Dedifferentiated amniotic fluid mesenchymal stem cell (primary cell): ENCODE measurements around the gene BIRC2.
"Not testable (repeated sequence)": the region's sequence is repeated elsewhere in the genome, so short reads cannot be mapped to it uniquely, and the experiment has no call there.

Experiments
- DNase-seq: peaks from one replicate; pipeline ENCODE4 v3.0.0-alpha.2; 2016; ENCODE audit errors: extremely low spot score

Gene BIRC2

DNA sequence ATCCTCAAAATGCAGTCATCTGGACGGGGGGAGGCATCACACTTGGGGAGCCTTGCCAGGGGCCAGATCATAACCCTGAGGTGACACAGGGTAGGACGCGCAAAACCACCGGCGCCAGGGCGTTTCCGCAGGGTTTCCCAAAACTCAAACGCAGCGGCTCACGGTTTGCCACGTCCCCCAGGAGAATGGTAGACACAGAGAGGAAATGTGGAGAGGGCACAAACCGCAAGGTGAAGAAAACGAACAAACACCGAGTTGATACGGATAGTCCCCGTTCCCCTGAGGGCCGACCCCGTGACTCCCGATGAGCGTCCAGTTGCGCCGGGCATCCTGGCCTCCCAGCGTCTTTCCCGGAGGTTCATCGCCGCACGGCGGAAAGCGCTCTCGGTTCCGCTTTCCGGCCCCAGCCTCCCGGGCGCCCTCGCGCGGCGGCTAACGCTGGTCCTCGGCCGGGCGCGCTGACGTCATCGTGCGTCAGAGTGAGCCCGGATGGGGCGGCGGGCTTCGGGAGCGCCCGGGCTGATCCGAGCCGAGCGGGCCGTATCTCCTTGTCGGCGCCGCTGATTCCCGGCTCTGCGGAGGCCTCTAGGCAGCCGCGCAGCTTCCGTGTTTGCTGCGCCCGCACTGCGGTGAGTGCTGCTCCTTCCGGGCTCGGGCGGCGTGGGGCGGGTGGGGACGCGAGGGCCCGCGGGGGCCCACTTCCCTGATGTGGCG is at the start of gene BIRC2:
TSS of gene BIRC2 (plus strand) at position 467 of the 714 bp plus-strand sequence. CDS start 2,641 bp downstream, outside the sequence.
- DNase-seq = peak; percentile 86

GRCh38 chr11:102300837-102301236 is 46.2 kb upstream of the BIRC2 start:
- not testable (repeated sequence) for DNase-seq

DNA sequence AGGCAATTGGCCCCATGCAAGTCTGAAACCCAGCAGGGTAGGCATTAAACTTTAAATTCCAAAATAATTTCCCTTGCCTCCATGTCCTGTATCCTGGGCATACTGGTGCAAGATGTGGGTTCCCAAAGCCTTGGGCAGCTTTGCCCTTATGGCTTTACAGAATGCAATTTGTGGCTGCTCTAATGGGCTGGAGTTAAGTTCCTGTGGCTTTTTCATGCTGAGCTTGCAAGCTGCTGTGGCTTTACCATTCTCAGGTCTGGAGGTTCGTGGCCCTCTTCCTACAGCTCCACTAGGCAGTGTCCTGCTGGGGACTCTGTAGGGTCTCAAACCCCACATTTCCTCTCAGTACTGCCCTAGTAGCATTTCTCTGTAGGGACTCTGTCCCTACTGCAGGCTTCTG is 44.8 kb upstream of the BIRC2 start:
- no peak for DNase-seq

DNA sequence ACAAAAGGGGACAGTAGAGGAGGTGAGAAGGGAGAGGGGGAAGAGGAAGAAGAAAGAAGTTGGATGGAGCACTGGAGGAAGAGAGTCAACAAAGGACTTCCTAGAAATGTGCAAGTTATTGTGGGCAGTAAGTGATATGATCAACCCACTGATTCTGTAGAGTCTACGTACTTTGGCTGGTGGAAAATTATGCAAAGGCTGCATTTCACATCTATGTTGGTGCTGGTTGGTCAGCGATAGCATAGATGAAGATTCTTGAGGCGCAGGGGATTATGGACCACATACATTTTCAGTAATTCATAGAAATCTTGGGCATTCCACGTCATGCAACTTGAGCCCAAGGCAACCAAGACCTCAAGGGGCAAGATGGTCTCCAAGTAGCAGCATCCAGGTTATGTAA is 42.3 kb upstream of the BIRC2 start:
- no peak for DNase-seq

DNA sequence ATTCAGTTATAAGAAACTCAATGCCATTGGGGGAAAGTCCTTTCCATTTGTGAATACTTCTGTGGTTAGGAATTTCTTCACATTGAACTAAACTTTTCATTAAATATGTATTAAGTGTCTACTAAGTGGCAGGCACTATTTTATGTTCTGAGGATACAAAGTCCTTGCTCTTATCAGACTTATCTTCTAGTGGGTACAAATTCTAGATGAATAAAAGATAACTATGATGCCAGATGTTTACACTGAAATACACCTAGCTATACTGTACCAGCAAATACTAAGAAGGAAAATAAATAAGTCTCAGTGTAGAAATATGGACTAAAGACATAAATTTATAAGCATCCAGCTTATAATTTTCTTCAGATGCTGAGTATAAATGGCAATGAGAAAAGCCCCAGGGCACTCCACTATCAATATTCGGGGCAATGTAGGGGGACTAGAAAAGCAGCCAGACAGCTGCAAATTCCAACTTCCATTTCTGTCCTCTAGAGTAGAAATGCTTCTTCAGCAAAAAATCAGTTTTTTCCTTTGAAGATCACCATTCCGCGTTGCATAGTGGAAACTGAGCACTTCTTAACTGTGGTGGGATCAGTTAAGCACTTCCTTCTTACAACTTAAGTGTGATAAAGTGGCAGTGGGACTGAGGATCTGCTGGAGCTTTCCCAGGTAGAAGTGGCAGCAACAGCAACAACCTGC is 41.5 kb upstream of the BIRC2 start:
- DNase-seq = no peak

GRCh38 chr11:102306048-102306597 is 40.9 kb upstream of the BIRC2 start:
- DNase-seq = no peak

- DNase-seq = no peak
Observed at GRCh38 chr11:102306817-102307726, 39.9 kb upstream of the BIRC2 start.

DNA sequence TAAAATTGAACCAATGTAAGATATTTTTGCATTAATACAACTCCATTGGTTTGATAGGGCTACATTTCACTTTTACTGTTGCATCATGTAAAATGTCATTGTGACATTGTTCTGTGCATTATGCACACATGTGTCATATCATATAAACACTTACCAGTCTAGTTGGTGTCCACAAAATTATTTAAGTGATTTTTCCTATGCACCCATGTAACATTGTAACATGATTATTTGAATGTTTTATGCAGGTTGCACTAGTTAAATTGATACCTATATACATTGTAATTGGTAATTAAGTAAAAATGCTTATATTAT is 39.3 kb upstream of the BIRC2 start:
- no peak for DNase-seq

DNA sequence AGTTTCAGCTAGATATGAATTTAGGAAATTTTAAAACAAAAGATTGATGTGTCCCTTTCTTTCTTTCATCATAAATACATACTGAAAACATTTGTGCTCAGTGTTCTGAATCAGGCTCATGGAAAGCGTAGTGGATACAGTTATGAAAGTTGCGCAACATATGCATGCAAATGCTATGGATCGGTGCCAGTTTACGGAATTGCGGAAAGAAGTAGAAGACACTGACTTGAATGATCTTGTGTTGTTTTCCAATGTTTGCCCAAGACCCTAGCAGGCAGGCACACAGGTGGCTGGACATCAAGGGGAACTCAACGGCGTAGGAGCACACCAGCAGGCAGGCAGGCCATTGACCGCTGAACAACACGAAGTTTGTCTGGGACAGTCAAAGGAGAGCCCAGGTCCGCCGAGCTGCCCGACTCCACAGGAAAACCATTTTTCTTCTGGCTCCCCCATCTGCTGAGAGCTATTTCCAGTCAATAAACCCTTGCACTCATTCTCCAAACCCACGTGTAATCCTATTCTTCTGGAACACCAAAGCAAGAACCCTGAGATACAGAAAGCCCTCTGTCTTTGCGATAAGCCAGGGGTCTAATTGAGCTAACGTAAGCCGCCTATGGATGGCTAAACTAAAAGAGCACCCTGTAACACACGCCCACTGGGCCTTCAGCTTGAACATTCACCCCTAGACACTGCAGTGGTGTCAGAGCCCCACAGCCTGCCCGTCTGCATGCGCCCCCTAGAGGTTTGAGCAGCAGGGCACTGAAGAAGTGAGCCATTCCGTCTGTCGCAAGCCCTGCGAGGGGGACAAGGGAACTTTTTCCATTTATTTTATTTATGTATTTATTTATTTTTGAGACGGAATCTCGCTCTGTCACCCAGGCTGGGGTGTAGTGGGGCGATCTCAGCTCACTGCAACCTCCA is 37.1 kb upstream of the BIRC2 start:
- no peak for DNase-seq

DNA sequence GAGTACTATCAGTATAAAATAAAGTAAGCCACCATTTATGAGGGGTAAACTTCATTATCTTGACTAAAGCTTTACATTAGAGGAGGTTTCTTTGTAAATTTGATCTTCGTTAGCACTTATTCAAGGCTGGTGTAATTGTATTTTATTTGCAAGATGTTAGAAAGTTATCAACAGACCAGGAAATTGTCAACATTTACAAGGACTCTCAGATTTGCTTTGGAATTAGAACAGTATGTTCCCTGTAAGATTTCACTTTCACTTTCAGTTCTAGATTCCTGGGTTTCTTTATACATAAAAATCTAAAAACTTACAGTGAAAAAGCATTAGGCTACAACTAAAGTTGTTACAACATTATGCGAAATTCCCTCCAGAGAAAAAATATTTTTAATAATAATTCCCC is 34.3 kb upstream of the BIRC2 start:
- peak; percentile 37 for DNase-seq

- DNase-seq = no peak
Observed at GRCh38 chr11:102313238-102313940, 33.6 kb upstream of the BIRC2 start.

GRCh38 chr11:102314784-102315183 is 32.2 kb upstream of the BIRC2 start:
- DNase-seq = no peak

- no peak for DNase-seq
Observed at GRCh38 chr11:102316346-102316904, 30.6 kb upstream of the BIRC2 start.

GRCh38 chr11:102317099-102317767 is 29.8 kb upstream of the BIRC2 start, which contains the start of gene BIRC3:
Gene BIRC3 (plus strand): TSS chr11:102317484. CDS start chr11:102324510, 7,026 bp downstream.
- peak; percentile 61 for DNase-seq

GRCh38 chr11:102317768-102318103 is 29.3 kb upstream of the BIRC2 start:
- no peak for DNase-seq

DNA sequence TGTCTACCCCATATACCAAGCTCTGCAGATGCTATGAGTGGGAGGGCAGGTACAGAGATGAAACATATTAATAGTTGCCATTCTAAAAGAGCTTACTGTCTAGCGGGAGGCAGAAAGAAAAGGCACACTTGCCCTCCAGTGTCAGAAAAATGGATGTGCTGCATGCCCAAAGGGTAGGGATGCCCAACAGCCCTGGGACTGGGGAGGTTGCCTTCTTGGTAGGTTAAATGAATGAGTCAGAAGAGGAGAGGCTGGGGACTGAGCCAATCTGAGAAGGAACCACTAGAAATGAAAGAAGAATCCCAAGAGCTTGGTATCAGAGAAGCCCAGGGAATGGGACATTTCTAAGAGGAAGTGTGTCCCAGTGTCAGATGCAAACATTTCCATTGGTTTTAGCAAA is 28.5 kb upstream of the BIRC2 start:
- no peak for DNase-seq

DNA sequence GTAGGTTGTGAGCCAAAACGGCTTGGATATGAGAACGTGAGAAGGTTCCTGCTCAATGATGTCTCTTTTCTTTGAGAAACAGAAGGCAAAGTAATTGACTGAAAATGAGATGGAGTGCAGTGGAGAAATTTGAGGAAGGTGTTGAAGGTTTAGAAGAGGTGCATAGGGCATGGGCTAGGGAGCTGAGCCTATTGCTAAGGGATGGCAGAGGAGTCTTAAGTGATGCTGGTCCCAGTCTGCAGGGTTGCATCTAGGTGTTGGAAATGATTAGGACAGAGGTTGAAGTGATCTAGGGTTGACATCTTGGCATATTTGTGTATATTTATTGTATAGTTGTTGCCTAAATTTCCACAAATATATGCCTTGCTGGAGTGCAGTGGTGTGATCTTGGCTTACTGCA is 27.5 kb upstream of the BIRC2 start:
- no peak for DNase-seq

- no peak for DNase-seq
Observed at GRCh38 chr11:102320188-102320587, 26.8 kb upstream of the BIRC2 start.

DNA sequence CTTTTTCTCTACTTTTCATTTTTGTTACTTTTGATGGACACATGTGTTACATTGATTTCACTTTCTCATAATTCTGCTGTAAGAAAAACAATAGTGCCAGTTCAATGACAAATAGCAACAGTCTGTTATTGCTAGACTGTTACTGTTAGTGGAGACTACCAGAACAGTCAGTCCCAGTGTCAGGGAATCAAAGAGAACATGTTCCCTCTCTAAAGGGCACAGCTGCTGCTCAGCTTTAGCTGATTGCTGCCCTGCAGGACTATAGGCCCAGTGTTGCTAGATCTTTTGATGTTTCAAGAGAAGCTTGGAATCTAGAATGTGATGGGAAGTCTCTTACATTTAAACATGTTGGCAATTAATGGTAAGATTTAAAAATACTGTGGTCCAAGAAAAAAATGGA is 26.3 kb upstream of the BIRC2 start:
- no peak for DNase-seq

GRCh38 chr11:102322560-102322959 is 24.5 kb upstream of the BIRC2 start:
- no peak for DNase-seq
